GM21717 (cell line): Measurements from ENCODE around the gene SIRT6.
"Not testable (repeated sequence)": the region's sequence is repeated elsewhere in the genome, so short reads cannot be mapped to it uniquely, and the experiment has no call there.

ENCODE experiments used
- ATAC-seq: cut with Tn5 transposase; IDR thresholded peaks from one replicate; pipeline ENCODE4 v1.9.1; 2021; ENCODE audit warnings: mild to moderate bottlenecking, moderate library complexity; ENCODE audit not compliant: unreplicated experiment

SIRT6 gene

DNA sequence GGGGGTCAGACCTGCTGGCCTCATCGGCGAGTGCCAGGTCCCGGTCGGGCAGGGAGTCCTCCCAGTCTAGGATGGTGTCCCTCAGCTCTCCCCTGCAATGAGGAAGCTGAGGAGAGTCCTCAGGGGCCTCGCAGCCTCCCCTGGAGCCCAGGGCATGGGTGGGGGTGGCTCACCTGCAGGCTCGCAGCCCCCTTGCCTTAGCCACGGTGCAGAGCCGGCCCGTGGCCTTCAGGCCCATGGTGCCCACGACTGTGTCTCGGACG lies 6.8 kb downstream of the SIRT6 start:
- no peak for ATAC-seq

DNA sequence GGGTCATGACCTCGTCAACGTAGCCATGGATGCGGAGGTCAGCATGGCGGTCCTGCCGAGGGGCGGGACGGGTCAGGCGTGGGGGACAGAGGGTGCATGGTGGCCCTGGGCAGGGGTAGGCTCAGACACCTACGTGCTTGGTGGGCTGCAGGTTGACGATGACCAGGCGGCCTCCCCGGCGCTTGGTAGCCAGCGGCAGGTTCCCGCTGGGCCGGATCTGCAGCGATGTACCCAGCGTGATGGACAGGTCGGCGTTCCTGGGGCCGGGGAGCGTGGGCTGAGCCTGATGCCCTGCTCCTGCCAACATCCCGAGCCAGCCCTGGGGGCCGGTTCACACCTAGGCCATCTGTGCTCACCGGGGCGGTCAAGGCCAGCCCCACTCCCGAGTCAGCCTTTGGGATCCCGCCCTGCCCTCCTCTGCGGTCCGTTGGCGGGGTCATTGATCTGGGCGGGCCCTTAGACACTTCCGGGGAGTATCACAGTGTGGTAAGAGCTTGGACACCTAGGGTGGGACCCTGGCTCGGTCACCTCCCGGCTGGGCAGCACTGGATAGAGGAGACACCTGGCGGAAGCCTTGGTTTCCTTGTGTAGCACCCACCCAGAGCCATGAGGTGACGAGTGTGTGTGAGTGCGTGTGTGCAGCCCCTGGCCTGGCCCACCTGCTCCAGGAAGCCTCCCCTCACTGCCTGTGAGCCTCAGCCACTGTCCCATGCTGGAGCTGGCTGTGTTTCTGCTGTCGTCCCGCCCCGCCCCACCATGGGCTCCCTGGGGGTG lies 7.3 kb downstream of the SIRT6 start:
- no peak for ATAC-seq

DNA sequence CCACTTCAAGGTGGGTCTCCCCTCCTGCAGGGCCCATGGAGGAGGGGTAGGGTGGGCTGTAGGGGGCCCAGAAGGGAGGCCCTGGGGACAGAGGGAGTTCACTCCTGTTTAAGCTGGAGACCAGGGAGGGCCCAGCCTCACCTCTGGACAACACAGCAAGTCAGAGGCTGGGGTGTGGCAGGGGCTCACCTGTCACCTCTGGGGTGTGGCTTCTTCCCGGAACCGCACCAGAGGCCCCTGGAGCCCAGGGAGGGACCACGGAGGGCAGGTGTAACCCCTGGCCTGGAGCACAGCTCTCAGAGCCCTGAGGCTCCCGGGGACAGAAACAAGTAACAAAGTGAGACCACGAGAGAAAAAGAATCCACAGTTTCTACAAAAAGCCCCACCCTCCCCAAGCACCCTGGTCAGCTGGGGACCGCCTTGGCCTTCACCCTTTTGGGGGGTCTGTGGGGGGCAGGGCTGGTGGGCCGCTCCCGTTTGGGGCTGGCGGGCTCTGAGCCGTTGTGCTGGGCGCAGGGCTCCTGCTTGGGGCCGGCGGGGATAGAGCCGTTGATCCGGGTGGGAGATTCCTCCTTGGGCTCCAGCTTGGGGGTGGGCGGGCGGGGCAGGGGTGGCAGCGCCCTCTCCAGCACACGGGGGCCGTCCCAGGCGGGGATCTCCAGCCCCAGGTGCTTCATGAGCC lies 8.0 kb downstream of the SIRT6 start:
- no peak for ATAC-seq

DNA sequence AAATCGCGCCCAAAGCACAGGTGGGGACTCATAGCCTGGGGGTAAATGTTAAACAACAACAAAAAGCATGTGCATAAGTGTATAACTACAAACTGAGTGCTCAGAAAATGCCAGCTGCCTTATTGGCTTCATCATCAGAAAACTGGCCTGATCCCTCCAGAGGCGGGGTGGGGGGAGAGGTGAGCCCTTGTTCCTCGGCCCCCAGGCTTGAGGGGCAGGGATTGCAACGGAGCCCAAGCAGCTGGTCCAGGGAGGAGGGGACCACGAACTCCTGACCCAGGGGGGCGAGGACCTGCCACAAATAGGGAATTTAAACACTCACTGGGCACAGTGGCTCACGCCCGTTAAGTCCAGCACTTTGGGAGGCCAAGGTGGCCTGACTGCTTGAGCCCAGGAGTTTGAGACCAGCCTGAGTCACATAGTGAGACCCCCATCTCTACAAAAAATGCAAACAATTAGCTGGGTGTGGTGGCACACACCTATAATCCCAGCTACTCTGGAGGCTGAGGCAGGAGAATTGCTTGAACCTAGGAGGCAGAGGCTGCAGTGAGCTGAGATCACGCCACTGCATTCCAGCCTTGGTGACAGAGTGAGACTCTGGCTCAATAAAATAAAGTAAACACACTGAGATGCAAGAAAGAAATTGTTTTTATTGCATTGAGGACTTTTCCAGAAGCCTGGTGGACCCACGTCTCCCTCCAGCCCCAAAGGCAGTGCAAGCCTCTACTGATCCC lies 8.7 kb downstream of the SIRT6 start:
- no peak for ATAC-seq

DNA sequence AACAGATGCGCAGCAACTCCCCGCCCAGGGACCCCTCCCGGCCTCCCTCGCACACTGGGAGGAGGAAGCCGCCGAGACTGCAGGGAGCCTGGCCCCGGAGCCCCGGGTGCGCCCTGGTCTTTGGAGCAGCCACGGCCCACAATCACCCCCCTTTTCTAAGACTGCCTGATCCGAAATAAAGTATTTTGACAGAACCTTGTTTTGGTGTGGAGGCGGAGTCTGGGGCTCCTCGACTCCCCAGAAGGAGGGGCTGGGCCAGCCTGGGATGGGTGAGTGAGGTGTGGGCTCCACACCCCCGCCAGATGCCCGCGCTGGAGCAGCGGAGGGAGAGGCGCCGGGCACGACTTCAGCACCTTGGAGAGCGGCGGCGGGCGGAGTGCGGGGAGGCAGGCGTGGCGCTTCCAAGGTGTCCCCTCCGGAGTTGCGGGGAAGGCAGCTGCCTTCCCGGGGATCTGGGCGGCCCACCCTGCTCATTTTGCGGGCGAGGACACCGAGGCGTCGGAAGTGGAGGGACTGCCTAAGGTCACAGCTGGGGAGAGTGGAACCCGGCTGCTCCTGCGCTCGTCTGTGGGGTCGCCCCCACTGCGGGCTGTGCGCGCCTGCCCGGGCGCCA lies 9.4 kb downstream of the SIRT6 start:
- no peak for ATAC-seq

DNA sequence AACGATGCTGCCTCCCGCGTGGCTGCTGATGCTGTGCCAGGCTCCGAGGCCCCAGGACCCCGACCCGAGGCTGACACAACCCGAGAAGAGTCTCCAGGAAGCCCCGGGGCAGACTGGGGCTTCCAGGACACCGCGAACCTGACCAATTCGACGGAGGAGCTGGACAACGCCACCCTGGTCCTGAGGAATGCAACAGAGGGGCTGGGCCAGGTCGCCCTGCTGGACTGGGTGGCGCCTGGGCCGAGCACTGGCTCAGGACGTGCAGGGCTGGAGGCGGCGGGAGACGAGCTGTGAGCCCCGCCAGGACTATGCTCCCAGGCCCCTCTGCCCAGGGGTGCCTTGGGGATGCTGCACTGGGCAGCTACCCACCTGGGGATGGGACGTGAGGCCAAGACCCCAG lies 10.7 kb downstream of the SIRT6 start:
- no peak for ATAC-seq

DNA sequence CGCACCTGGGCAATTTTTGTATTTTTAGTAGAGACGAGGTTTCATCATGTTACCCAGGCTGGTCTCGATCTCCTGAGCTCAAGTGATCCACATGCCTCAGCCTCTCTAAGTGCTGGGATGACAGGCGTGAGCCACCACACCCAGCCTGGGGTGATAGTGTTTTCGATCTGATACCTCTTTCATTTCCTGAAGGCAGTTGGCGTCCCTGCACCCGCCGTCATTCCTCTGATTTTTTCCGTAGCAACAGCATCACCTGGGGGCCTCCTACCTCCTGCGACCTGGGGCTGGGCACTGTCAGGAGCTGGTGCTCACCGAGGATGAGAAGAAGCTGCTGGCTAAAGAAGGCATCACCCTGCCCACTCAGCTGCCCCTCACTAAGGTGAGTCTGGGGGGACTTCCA lies 18.1 kb downstream of the SIRT6 start:
- no peak for ATAC-seq

DNA sequence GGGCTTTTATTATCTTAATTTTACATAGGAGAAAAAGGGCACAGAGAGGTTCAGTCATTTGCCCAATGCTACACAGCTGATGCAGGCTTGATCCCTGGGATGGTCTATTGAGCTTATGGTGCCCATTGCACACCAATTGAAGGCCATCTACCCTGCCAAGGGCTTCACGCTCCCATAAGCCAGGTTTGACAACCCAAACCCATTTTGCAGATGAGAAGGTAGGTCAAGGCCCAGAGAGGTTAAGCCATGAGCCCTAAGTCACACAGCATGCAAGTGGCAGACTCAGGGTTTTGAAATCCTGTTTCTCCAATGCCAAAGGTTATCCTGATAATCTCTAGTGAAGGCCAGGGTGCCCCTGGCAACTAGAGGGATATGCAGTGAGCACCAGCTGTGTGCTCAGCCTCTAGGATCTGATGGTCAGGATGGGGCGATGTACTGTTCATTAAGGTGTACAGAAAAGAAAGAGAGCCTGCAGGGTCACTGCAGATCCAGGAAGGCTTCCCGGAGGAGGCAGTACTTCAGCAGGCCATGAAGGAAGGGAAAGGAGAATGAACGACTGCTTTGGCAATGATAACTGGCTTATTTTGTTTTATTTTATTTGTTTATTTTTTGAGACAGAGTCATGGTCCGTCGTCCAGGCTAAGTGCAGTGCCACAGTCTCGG lies 20.8 kb downstream of the SIRT6 start:
- ATAC-seq: no peak

DNA sequence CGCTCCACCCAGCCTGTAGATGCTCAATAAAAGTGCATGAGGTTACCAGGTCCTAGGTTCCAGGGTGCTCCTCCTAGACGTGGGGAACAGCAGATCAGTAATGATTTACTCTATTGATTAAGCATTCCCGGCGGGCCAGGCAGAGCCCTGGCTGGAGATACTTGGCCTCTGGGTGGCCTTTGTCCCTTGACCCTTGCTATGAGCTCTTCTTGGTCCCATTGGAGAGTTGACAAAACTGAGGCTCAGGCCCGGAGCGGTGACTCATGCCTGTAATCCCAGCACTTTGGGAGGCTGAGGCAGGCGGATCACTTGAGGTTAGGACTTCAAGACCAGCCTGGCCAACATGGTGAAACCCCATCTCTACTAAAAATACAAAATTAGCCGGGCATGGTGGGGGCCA lies 24.4 kb downstream of the SIRT6 start:
- ATAC-seq: not testable (repeated sequence)

DNA sequence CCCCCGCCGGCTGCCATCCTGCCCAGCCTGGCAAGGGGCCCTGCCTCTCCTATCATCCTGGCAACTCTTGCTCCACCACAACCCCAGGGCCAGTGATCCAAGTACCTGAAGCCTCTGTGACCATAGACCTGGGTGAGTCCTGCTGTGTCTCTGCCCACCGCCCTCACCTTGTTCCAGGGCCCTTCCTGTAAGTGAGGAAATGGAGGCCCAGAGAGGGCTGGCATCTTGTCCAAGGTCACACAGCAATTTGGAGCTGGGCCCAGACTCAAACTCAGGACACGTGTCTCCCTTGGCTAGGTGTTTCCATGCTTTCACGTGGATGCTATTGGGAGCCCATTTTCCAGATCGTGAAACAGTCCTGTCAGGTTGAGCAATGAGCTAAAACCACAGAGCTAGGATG lies 25.2 kb downstream of the SIRT6 start:
- ATAC-seq: no peak

DNA sequence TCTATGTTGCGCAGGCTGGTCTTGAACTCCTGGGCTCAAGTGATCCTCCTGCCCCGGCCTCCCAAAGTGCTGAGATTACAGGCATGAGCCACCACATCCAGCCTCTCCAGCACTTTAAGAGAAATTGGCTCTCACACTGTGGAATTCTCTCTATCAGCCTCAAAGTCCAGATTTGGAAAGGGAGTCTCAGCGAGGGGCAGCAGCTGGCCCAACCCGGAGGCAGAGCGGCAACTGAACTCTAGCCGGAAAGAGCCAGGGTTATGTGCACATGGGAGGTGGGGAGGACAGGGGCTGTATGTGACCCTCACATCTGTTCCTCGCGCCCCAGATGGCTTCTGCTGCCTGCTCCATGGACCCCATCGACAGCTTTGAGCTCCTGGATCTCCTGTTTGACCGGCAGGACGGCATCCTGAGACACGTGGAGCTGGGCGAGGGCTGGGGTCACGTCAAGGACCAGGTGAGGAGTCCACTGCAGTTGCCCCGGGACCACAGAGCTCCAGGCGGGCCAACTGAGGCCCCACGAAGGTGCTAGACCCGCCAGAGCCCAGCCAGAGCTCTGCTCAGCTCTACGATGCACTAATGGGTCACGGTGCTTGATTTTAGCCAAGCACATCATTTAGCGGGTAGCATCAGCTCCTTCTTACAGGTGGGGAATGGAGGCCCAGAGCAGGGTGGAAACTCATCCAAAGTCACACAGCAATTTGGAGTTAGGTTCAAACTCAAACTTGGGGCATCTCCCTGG lies 27.6 kb downstream of the SIRT6 start:
- ATAC-seq: no peak

DNA sequence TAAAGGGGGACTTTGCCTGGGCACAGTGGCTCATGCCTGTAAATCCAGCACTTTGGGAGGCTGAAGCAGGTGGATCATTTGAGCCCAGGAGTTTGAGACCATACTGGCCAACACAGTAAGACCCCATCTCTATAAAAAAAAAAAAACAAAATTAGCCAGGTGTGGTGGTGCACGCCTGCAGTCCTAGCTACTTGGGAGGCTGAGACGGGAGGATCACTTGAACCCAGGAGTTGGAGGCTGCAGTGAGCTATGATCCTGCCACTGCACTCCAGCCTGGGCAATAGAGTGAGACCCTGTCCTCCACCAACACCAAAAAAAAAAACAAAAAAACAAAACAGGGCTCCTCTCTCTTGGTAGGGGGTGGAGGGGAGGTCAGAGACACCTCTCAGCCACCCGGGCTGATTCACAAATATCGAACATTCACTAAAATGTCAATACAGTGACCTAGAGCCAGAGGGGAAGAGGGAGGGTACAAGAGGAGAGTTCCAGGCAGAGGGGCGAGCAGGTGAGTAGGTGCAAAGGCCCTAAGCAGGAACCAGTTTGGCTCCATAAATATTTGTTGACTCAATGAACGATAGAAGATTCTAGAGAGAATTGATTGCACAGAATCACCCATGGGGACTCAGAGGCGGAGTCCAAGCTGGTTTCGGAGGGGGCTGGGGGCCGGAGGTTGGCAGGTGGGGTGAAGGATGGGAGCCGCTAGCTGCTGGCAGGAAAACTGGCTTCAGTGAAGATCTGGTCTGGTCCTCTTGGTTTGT lies 29.9 kb downstream of the SIRT6 start:
- no peak for ATAC-seq

DNA sequence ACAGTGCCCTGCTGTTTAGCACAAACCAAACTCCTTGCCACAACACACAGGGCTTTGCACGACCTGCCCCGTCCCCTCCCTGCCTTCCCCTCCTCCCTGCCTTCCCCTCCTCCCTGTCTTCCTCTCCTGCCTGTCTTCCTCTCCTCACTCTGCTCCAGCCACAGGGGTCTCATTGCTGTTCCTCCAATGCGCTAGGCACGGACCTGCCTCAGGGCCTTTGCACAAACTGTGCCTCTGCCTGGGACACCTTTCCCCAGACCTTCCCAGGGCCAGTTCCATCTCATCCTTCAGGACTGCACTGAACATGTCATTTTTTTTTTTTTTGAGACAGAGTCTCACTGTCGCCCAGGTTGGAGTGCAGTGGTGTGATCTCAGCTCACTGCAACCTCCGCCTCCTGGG lies 30.7 kb downstream of the SIRT6 start:
- no peak for ATAC-seq

DNA sequence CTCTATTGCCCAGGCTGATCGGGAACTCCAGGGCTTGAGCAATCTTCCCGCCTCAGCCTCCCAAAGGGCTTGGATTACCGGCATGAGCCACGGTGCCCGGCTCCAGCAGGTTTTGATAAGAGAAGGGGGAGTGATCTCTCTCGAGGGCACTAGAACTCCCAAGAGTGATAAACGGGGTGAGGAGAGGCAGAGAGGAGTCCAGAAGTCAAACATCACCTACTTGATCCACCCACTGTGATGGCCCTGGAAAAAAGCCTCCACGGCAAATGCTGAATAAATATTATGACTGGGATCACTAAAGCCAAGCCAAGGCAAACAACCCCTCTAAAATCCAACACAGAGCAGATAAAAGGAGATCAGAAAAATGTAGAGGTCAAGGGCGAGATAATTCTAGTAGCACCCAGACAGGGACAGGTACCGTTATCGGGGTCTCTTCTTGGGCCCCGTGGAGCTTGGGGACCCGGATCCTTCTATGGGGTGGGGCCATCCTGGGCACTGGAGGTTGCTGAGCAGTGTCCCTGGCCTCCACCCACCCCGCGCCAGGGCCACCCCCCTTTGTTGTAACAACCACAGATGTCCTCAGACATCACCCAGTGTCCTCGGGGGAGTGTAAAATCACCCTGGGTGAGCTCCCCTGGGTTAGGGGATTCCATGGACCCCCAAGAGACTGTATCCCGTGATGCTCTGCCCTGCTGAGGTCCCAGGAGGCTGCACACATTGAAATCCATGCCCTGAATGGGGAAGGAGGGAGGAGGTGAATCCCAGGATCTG lies 32.7 kb downstream of the SIRT6 start:
- no peak for ATAC-seq

DNA sequence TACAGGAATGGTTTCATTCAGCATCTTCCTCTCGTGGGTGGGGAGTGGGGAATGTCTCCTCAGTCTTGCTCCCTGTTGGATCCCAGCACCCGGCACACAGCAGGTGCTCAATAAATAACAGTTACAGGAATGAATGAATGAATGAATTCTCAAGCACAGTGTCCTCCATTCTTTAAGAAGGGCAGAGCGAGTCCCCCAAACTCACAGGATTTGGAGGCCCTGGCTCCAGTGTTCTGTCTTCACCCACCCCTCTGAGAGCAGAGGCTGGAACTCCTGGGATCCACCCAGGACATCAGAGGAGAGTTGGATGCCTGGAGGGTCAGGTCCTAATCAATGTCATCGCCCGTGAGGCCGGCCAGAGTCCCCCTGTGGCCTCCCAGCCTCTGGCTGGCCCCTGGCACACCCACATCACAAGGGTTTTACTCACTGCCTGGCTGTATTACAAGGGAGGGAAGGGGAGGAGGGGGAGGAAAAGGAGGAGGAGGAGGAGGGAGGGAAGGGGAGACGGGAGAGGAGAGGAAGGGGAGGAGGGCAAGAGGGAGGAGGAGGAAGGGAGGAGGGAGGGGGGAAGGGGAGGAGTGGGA lies 37.6 kb downstream of the SIRT6 start:
- no peak for ATAC-seq

DNA sequence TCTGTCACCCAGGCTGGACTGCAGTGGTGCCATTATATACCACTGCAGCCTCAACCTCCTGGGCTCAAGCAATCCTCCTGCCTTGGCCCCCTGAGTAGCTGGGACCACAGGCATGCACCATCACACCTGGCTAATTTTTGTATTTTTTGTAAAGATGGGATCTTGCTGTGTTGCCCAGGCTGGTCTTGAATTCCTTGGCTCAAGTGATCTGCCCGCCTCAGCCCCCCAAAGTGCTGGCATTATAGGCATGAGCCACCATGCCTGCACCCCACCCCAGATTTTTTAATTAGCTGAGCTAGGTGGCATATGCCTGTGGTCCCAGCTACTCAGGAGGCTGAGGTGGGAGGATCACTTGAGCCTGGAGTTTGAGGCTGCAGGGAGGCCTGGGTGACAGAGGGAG lies 39.4 kb downstream of the SIRT6 start:
- ATAC-seq: not testable (repeated sequence)

DNA sequence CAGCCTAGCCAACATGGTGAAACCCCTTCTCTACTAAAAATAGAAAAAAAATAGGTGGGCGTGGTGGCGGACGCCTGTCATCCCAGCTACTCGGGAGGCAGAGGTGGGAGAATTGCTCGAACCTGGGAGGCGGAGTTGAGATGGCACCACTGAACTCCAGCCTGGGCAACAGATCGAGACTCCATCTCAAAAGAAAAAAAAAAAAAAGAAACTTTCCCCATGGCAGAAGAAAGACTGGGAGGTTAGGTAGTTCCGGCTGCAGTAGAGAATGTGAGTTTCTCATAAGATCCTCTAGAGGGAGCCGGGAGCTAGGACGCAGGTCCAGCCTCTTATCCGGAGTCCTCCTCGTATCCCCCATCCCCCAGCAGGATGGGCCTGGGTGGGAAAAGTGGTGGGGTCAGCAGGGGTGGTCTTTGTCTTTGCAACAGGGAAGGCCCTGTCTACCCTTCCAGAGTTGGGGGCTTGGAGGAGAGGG lies 42.1 kb downstream of the SIRT6 start:
- ATAC-seq: no peak

DNA sequence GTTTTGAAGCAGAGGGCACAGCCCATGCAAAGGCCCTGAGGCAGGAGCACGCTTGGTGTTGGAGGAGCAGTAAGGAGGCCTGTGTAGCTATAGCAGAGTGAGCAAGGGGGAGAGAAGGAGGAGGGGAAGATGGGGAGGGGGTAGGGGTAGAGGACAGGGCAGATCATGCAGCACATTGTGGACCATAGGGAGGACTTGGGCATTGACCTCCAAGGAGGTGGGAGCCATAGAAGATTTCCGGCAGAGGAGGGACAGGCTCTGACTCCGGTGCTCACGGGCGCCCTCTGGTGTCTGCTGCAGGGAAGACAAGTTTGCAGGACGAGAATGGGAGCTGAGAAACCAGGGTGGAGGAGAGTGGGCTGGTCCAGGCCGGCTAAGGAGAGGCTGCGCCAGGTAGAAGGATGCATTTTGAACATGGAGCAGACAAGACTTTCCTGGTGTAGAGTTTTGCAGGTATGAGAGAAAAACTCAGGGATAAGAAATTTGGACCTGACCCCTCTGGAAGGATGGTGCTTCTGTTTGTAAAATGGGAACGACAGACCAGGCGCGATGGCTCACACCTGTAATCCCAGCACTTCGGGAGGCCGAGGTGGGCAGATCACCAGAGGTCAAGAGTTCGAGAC lies 42.6 kb downstream of the SIRT6 start:
- ATAC-seq: no peak
